Body of pancreas (tissue), 4 donors: ENCODE results near the gene UGT3A2. TPM values are rescaled to one million over a fixed set of nuclear protein-coding genes. Genes with fewer than 3 reads are reported as not detected.
"Not testable (repeated sequence)": the region's sequence is repeated elsewhere in the genome, so short reads cannot be mapped to it uniquely, and the experiment has no call there.

Source experiments
- ATAC-seq: fragments of 150-250 bp; one replicate; pipeline ENCODE4 v1.9.1; 2016
- DNase-seq, 4 donors: peaks; one replicate each; pipeline ENCODE4 v3.0.0-alpha.2; 2019
- H3K27ac ChIP-seq, 4 donors: fragments of 200-600 bp; sonication (generic); 1 replicate in 3 of 4; 2 replicates in 1 of 4; pipeline versions ENCODE4 v1.5.1 to v1.6.1; 2016 to 2019; ENCODE audit warnings: mild to moderate bottlenecking in 1 of 4, mixed read lengths in 1 of 4, moderate library complexity in 1 of 4
- H3K27me3 ChIP-seq, 2 donors: fragments of 200-600 bp; sonication (generic); one replicate each; pipeline ENCODE4 v1.6.0; 2016; ENCODE audit warnings: mild to moderate bottlenecking in 1 of 2
- H3K36me3 ChIP-seq, 2 donors: fragments of 200-600 bp; sonication (generic); replicated peaks in 1 of 2; 2 replicates each; pipeline ENCODE4 v1.5.1; 2016; ENCODE audit warnings: low read depth in 2 of 2; ENCODE audit not compliant: insufficient read depth in 1 of 2
- H3K4me1 ChIP-seq: fragments of 200-600 bp; sonication (generic); one replicate; pipeline ENCODE4 v1.6.0; 2016
- H3K4me3 ChIP-seq, 2 donors: fragments of 200-600 bp; sonication (generic); 1 replicate in 1 of 2; 2 replicates in 1 of 2; pipeline ENCODE4 v1.5.1; 2016 to 2019
- H3K9me3 ChIP-seq, 3 donors: fragments of 200-600 bp; sonication (generic); 1 replicate in 2 of 3; 2 replicates in 1 of 3; pipeline ENCODE4 v1.5.1; 2016
- CTCF ChIP-seq, 7 experiments: fragments of 450-650 bp in 4 of 7; fragments of 200-600 bp in 3 of 7; sonication (generic) in 3 of 7; IDR thresholded peaks; one replicate each; pipeline ENCODE4 v1.5.1; 2016 to 2019; ENCODE audit warnings: antibody characterized with exemption in 7 of 7
- POLR2A ChIP-seq, 3 donors: fragments of 450-650 bp; IDR thresholded peaks; one replicate each; pipeline ENCODE4 v1.6.1; 2016; ENCODE audit warnings: antibody characterized with exemption in 3 of 3, mild to moderate bottlenecking in 2 of 3
- WGBS, 2 donors: methylation state at CpG; one replicate each; pipeline ENCODE4 v1.1.5; 2017; 5-methylcytosine and 5-hydroxymethylcytosine counted together
- intact Hi-C: fragments of 100-400 bp; cut with DNase I; formaldehyde crosslinking; loops from one replicate; pipeline ENCODE4 v1.15.1; 2023
- total RNA-seq, 2 donors: library from RNA; depleted of rRNA; stranded (reverse); fragments of >200 nt; gene quantifications; one replicate each; pipeline ENCODE4 v1.1.0, GENCODE V29; 2016

The UGT3A2 gene
- total RNA-seq, 2 donors from 2014 or later = not detected

DNA sequence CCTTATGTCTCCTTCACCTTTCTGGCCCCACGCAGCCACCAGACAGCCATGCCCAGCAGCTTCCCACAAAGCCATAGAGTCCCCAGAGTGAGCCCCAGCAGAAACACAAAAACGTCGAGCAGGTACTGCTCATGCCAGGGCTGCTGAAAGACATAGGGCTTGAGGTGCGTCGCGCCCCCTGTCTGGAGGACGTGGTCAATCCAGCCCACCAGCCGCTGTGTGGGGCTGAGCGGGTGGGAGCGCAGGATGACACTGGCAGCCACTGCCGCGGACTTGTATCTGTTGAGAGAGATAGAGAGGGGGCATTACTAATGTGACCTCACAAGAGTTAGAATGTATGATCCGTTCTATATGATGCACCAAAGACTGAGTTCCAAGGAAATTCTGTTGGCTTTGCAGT lies 31.0 kb downstream of the UGT3A2 start:
- Histone ChIP-seq H3K27ac (no peak overlapping the region), H3K9me3 (no peaks in the 10 kb centered on the region), H3K4me1 (no peaks in the 10 kb centered on the region), H3K27me3 (no peaks in the 10 kb centered on the region), H3K36me3 (no peaks in the 10 kb centered on the region), H3K4me3 (no peak overlapping the region)
- no peak for TF ChIP-seq POLR2A (IDR thresholded peaks at IDR 0.05)
- TF ChIP-seq CTCF (IDR thresholded peaks at IDR 0.05) = no peak
- intact Hi-C loops = no loop called here
- no peak for ATAC-seq
- no peak for DNase-seq
- 85 to 91% methylated on average over 12 to 13 of the region's 13 CpGs for WGBS, 2 donors

DNA sequence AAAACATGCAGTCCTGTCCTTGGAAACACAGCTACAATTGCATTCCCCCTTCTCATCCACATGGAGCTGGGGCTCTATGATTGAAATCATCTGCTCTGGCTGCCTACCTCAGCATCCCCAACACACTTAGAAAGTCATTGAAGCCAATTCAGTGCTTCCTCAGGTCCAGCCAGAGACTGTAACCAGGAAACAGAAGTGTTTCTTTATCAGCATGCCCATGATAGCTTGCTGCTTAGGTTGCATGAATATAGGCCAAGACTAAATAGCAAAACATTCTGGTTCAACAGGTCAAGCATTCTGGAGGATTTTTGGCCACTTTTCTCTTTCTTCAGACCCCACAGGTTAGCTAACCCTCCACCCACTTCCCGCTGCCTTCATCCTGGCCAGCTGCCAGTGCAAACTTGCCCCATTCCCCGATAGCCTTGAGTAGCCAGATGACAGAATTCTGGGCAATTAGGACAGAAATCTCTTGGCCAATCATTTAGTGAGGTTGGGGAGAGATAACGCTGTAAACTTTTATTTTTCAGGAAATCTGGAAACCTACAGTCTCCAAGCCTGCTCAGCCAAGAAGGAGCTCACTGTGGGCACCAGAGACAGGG lies 32.0 kb downstream of the UGT3A2 start:
- H3K9me3 ChIP-seq, H3K4me3 ChIP-seq, H3K36me3 ChIP-seq, intact Hi-C loops, DNase-seq, ATAC-seq, H3K27ac ChIP-seq, H3K27me3 ChIP-seq, H3K4me1 ChIP-seq: not testable (repeated sequence)
- 7 to 14% methylated on average over 3 of the region's 3 CpGs for WGBS, 2 donors

GRCh38 chr5:36033486-36033885 lies 33.2 kb downstream of the UGT3A2 start:
- H3K27me3 ChIP-seq = no peaks in the 10 kb centered on the region
- DNase-seq (no peak), ATAC-seq (no peak)
- H3K9me3 ChIP-seq = no peaks in the 10 kb centered on the region
- no peak overlapping the region for H3K4me3 ChIP-seq
- no peaks in the 10 kb centered on the region for H3K4me1 ChIP-seq
- TF ChIP-seq POLR2A (IDR thresholded peaks at IDR 0.05) (no peak), CTCF (IDR thresholded peaks at IDR 0.05) (no peak)
- WGBS, 2 donors = 82 to 89% methylated on average over 1 of the region's 1 CpG
- H3K27ac ChIP-seq = no peak overlapping the region
- intact Hi-C loops = no loop called here
- H3K36me3 ChIP-seq = no peaks in the 10 kb centered on the region

DNA sequence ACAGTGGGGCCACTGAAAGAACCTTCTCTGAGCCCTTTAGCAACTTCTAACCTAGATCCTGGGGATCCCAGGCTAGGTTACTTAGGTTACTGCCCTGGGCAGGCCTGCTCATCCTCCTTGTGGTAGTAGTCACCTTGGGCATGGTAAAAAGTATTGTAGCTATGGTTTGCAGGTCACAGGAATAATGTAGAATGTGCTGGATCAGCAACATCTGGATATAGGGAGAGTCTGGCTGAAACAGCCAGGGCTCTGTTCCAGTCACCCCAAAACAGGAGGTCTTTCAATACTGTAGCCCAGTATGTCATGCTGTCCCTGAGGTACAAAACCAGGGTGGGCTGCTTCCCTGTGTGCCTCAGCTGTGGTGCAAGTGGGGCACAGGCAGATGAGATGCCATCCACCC lies 33.6 kb downstream of the UGT3A2 start:
- DNase-seq = no peak
- TF ChIP-seq POLR2A (IDR thresholded peaks at IDR 0.05) (no peak), CTCF (IDR thresholded peaks at IDR 0.05) (no peak)
- Histone ChIP-seq H3K27me3 (no peaks in the 10 kb centered on the region), H3K36me3 (no peaks in the 10 kb centered on the region), H3K27ac (no peak overlapping the region), H3K9me3 (no peaks in the 10 kb centered on the region), H3K4me1 (no peaks in the 10 kb centered on the region), H3K4me3 (no peak overlapping the region)
- intact Hi-C loops = no loop called here
- no peak for ATAC-seq

DNA sequence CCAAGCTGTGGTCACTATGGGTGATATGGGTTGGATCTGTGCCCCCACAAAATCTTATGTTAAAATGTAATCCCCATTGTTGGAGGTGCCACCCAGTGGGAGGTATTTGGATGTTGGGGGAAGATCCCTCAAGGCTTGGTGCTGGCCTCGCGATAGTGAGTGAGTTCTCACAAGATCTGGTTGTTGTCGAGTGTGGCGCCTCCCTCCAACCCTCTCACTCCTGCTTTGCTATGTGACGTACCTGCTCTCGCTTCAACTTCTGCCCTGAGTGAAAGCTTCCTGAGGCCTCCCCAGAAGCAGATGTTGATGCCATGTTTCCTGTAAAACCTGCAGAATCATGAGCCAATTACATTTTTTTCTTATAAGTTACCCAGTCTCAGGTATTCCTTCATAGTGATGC lies 35.5 kb downstream of the UGT3A2 start:
- 77 to 79% methylated on average over 6 of the region's 6 CpGs for WGBS, 2 donors
- ATAC-seq = no peak
- DNase-seq = no peak
- Histone ChIP-seq H3K27me3 (no peaks in the 10 kb centered on the region), H3K4me1 (no peaks in the 10 kb centered on the region), H3K27ac (no peak overlapping the region), H3K4me3 (no peak overlapping the region), H3K36me3 (no peaks in the 10 kb centered on the region), H3K9me3 (no peaks in the 10 kb centered on the region)
- intact Hi-C loops = no loop called here
- TF ChIP-seq CTCF (IDR thresholded peaks at IDR 0.05) (no peak), POLR2A (IDR thresholded peaks at IDR 0.05) (no peak)
